ENCODE measurements around the gene BARHL1. TPM values are rescaled to one million over a fixed set of nuclear protein-coding genes. Genes with fewer than 3 reads are reported as not detected.

Gene BARHL1
- total RNA-seq, 1 experiment from 2014 or later, result not detected

DNA sequence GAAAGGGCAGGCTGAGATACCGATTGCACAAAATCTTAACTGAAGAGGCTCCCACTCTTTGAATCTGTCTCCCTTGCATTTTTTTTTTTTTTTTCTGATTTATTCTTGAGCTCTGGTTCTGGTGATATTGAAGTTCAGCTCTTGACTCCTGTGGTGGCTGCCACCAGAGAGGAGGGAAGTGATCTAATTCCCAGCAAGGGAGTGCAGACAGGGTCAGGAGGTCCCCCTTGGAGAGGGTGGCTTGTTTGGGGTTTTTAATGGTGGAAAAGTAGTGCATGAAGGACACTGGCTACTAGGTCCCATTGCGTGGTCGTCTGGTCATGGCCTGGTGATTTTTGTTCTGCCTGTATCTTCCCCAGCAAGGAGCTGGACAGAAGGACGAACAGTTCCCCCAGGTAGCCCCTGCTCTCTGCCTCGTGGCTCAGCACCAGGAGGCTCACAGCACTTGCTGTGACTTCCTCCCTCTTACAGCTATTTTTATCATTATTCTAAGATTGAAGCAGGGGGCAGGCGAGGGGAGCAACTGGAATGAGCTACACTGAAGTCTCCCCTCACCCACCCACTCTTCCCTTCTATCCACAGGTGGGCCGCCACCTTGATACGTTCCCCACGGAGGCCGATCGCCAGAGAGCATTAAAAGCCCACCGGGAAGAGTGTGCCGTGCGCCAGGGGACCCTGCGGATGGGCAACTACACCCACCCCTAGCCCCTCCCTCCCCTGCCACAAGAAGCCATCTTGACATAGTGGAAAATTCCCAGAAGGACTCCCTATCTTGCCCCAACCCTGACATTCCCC lies 10.4 kb upstream of the BARHL1 start:
- no peak for DNase-seq
- H3K27me3 ChIP-seq (ENCODE audit: control insufficient read depth, insufficient read depth, low read length), result peaks cover 16% of the 10 kb centered on the region
- no peak overlapping the region for H3K4me3 ChIP-seq (ENCODE audit: insufficient read depth, low read depth, low read length)
- H3K36me3 ChIP-seq (replicated peaks; ENCODE audit: control insufficient read depth, insufficient read depth, low read length), result no peaks in the 10 kb centered on the region

DNA sequence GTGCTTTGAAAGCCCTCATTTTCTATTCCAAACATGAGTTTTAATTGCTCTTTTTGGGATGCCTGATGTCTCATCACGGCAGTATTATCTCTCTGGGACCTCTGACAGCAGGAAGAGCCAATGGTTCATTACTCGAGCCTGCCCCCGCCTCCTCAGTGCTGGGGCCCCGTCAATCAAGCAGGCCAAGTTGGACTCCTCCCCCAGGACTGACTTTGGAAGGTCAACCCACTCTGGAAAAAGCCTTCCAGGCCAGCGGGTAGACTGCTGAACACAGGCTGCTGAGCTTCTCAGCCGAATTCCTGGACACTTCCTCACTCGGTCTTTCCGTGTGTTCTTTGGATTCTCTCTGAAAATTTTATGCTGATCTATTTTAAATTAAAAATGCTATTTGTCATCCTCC lies 9.5 kb upstream of the BARHL1 start:
- H3K27me3 ChIP-seq (ENCODE audit: control insufficient read depth, insufficient read depth, low read length), result peaks cover 25% of the 10 kb centered on the region
- no peaks in the 10 kb centered on the region for H3K36me3 ChIP-seq (replicated peaks; ENCODE audit: control insufficient read depth, insufficient read depth, low read length)
- DNase-seq, result peak; percentile 88
- no peak overlapping the region for H3K4me3 ChIP-seq (ENCODE audit: insufficient read depth, low read depth, low read length)

DNA sequence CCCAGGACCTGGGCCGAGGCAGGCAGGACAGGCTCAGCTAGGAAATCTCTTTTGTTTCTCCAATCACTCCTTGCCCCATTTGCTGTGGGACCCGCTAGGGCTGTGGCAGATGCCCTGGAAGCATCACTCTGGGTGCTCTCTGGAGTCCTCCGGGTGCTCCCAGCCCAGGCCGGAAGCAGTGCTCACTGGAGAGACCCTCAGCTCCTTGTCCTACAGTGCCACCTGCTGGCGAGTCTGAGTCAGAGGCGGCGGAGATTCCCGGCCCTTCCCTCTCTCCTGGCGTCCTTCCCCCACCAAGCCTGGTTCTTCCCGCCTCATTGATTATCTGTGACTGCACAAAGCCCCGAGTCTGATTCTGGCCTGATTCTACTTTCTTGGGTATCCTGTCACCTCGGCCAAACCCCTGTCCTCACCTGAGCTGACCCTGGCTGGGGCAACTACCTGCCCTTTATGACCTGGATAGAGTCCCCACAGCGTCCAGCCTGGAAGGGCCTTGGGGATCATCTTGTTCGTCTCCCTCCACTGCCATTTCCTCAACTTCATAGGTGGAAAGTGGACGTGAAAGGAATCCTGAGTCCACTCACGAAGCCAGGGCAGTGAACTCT lies 7.3 kb upstream of the BARHL1 start:
- H3K4me3 ChIP-seq (ENCODE audit: insufficient read depth, low read depth, low read length), result no peak overlapping the region
- H3K36me3 ChIP-seq (replicated peaks; ENCODE audit: control insufficient read depth, insufficient read depth, low read length), result no peaks in the 10 kb centered on the region
- peaks cover 47% of the 10 kb centered on the region for H3K27me3 ChIP-seq (ENCODE audit: control insufficient read depth, insufficient read depth, low read length)
- peak; percentile 93 for DNase-seq

DNA sequence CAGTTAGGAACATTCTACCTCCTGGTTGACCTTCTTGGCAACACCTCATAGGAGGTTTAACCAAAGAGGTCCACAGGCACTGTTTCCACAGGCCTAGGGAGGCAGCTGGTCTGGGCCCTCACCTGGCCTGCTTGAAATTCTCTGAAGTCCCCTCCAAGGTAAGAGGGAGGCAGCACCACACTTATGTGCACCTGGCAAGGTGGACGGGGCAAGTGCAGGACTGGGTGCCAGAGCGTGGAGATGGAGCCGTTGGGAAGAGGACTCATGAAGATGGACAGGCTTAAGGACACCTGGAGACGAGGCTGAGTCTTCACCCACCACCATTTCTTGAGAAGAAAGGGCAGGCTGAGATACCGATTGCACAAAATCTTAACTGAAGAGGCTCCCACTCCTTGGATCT lies 6.6 kb upstream of the BARHL1 start:
- no peak for DNase-seq
- H3K27me3 ChIP-seq (ENCODE audit: control insufficient read depth, insufficient read depth, low read length), result peaks cover 54% of the 10 kb centered on the region
- H3K4me3 ChIP-seq (ENCODE audit: insufficient read depth, low read depth, low read length), result no peak overlapping the region
- H3K36me3 ChIP-seq (replicated peaks; ENCODE audit: control insufficient read depth, insufficient read depth, low read length), result no peaks in the 10 kb centered on the region

DNA sequence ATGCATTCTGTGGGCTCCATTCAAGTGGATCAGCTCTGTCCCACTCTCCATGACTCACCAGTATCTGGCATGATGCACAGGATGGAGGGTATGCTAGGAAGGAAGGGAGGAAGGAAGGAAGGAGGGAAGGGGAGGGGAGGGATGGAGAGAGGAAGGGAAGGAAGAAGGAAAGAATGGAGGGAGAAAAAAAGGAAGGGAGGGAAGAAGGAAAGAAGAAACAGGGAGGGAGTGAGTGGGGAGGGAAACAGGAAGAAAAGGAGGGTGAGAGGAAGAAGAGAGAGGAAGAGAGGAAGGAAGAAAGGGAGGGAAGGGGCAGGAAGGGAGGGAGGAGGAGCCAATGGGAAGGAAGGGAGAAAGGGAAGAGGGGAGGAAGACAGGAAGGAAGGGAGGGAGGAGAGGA lies 5.3 kb upstream of the BARHL1 start:
- peaks cover 66% of the 10 kb centered on the region for H3K27me3 ChIP-seq (ENCODE audit: control insufficient read depth, insufficient read depth, low read length)

DNA sequence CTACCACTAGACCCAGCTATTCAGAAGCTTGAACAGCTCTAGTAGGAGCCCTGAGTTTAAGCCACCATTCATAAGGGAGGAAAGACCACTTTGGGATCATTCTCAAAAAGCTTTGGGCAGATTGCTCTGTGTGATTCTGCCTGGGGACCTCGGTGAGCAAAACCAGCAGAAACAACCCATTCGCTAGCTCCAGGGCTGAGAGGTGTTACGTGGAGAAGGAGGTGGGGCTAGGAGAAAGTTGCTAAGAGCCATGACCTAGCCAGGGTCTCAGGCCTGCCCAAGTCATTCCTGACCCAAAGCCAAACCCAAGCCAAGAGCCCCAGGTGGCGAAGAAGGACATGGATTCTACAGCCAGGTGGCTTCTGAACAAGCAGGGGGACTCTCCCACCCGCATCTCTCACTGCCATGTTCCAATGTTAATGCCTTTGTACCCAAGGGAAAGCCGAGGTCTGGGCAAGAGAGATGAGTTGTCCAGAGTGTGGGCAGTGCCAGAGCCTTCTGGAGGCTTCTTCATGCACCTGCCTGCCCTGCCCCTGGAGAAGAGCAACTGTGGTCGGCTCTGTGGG lies 4.0 kb upstream of the BARHL1 start:
- no peak for DNase-seq
- Histone ChIP-seq H3K4me3 (ENCODE audit: insufficient read depth, low read depth, low read length) (no peak overlapping the region), H3K27me3 (ENCODE audit: control insufficient read depth, insufficient read depth, low read length) (peaks cover 79% of the 10 kb centered on the region), H3K36me3 (replicated peaks; ENCODE audit: control insufficient read depth, insufficient read depth, low read length) (no peaks in the 10 kb centered on the region)

More for the DNA sequence above, 5.3 kb upstream of the BARHL1 start:
- Histone ChIP-seq H3K36me3 (replicated peaks; ENCODE audit: control insufficient read depth, insufficient read depth, low read length) (no peaks in the 10 kb centered on the region), H3K4me3 (ENCODE audit: insufficient read depth, low read depth, low read length) (no peak overlapping the region)
- DNase-seq, result no peak

DNA sequence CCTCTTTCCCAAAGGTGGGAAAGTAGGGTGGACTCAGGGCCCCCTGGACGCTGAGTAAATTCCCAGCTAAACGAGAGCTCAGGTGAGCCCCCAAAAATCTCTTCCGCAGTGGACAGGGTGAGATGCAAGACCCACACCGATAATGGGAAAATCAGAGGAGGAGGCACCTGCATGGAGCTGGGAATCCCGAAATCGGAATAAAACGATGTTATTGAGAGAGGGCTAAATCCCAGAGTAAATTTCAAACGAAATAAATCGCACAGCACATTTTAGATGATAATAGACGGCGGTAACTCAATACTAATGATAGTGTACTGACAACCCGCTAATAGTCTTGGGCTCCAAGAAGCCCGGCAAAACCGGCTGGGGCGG lies 3.0 kb upstream of the BARHL1 start:
- Histone ChIP-seq H3K27me3 (ENCODE audit: control insufficient read depth, insufficient read depth, low read length) (peaks cover 89% of the 10 kb centered on the region), H3K36me3 (replicated peaks; ENCODE audit: control insufficient read depth, insufficient read depth, low read length) (no peaks in the 10 kb centered on the region), H3K4me3 (ENCODE audit: insufficient read depth, low read depth, low read length) (no peak overlapping the region)
- DNase-seq, result no peak

DNA sequence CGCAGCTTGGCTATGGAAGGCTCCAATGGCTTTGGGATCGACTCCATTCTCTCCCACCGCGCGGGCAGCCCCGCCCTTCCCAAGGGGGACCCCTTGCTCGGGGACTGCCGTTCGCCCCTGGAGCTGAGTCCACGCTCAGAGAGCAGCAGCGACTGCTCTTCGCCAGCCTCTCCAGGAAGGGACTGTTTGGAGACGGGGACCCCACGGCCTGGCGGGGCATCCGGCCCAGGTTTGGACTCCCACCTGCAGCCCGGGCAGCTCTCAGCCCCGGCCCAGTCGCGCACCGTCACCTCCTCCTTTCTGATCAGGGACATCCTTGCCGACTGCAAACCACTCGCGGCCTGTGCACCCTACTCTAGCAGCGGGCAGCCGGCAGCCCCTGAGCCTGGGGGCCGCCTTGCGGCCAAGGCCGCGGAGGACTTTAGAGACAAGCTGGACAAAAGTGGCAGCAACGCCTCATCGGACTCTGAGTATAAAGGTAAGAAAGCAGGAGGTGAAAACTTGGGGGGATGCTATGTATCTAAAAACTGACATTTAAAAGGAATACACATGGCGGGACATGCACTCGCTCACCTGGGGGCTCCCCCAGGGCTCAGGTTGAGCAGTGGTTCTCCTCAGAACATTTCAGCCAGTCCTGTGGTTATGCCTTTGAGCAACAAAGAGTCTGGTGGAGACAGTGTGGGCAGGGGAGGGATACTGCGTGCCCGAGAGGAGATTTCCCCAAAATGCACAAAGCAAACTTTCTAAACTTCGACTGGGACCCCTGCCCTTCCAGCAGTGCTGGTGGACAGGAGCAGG lies 579 bp downstream of the BARHL1 start:
- H3K4me3 ChIP-seq (ENCODE audit: insufficient read depth, low read depth, low read length), result no peak overlapping the region

DNA sequence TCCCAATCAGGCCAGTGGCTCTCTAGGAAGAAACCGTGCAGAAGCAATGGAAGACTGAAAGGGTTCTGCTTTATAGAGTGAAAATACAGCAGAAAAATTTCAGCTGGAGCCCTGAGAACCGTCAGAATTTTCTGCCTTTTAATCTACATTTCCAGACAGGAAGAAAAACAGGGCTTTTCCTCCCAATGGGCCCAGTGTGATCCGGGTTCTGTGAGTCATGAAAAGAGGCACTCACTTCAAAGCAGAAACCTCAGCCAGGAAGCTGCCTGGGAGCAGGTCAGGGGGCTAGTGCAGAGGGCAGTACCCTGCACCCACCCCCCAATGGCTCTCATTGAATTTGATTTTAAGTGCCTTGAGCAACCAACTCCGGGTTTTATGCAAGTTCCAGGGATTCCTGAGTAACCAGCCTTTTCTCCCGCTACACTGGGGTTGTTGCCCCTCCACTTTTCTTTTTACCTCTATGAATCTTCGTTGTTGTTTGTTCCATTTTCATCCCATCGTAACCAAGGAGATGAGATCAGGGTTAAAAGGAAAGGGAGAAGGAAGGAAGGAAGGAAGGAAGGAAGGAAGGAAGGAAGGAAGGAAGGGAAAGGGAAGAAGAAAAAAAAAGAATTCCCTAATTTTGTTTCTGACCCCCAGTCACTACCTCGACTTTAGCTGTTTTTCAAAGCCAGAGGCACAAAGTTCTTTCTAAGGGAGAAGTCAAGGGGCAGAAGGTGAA lies 1.3 kb downstream of the BARHL1 start:
- Histone ChIP-seq H3K27me3 (ENCODE audit: control insufficient read depth, insufficient read depth, low read length) (peaks cover 99% of the 10 kb centered on the region), H3K4me3 (ENCODE audit: insufficient read depth, low read depth, low read length) (no peak overlapping the region), H3K36me3 (replicated peaks; ENCODE audit: control insufficient read depth, insufficient read depth, low read length) (no peaks in the 10 kb centered on the region)
- DNase-seq, result no peak

More for the DNA sequence above, 579 bp downstream of the BARHL1 start:
- DNase-seq, result peak; percentile 62
- H3K27me3 ChIP-seq (ENCODE audit: control insufficient read depth, insufficient read depth, low read length), result peaks cover 99% of the 10 kb centered on the region
- no peaks in the 10 kb centered on the region for H3K36me3 ChIP-seq (replicated peaks; ENCODE audit: control insufficient read depth, insufficient read depth, low read length)

DNA sequence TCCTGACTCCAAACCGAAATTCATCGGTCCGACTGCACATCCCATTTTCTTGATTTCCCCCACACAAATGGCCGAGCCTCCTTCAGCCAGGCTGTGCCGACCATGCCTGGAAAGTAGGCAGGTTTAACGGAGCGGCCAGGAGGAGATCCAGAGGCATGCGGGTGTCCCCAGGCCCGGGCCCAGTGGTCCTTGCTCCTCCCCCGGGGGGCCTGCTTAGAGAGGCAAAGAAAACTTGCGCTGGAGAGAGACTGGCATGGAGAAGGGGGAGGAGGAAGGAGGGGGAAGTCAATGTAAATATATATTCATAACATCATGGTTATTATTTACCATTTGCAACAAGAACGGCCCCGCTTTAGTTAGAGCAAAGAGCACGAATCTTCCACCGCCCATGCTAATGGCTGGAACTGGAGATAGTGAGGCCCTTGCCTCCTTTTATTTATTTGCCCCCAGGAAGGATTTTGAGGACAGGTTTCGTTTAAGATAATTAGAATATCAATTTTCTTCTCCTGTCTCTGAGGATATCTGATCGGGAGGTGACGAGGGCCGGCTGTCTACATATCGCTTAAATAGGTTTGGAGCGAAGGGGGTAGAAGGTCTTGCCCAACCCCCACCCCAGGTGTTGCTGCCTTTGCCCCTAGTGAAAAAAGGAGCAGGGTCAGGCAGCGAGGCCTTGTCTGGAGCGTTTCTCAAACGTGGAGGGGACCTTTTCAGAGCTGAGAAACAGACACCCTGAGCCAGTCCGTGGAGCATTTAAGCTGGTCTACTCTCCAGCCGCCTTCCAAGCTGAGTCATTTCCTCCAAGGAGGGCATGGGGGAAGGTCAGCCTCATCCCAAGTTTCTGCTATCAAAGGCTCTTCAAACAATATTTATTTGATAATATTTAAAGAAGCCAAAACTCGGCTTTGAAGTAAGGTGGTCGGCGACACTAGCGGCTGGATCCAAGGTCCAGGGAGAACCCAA lies 2.5 kb downstream of the BARHL1 start:
- H3K27me3 ChIP-seq (ENCODE audit: control insufficient read depth, insufficient read depth, low read length), result peaks cover 99% of the 10 kb centered on the region
- H3K4me3 ChIP-seq (ENCODE audit: insufficient read depth, low read depth, low read length), result no peak overlapping the region
- peak; percentile 74 for DNase-seq
- no peaks in the 10 kb centered on the region for H3K36me3 ChIP-seq (replicated peaks; ENCODE audit: control insufficient read depth, insufficient read depth, low read length)

DNA sequence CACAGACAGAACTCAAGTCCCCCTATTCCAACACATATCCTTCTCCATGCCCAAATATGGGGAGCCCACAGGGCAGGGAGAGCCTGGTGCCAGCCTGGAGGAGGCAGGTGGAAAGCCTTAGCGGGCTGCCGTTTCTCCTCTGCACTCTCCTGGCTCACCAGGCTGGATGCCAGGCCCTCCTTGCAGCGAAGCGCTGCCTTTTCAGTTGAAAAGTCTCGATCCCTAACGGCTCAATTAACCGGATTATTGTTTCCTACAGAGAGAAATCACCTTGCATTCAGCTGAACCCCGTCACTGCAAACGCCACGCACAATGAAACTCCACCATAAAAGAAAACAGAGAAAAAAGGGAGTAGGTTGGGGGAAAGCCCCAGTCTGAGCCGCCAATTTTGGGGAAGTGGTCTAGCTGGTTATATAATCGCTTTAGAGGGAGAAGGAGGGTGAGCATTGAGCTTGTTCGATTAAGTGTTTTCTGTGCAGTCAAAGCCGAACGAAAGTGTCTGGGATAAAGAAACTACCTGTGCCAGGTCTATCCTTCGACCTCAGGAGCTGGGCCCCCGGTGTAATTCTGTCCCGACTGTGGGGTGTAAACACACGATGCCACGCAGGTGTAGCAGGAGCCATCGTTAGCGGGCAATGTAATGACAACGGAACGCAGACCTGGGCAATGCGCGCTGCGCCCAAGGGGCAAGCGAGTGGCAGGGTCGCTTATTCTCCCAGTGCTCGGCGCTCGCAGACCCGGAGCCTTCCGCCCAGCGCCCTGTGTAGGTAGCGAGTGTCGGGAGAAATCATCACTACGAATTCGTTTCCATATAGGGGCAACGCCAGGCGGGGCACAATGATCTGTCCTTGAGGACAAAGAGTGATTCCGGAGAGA lies 3.8 kb downstream of the BARHL1 start:
- no peaks in the 10 kb centered on the region for H3K36me3 ChIP-seq (replicated peaks; ENCODE audit: control insufficient read depth, insufficient read depth, low read length)
- H3K27me3 ChIP-seq (ENCODE audit: control insufficient read depth, insufficient read depth, low read length), result peaks cover 98% of the 10 kb centered on the region
- DNase-seq, result peak; percentile 73
- H3K4me3 ChIP-seq (ENCODE audit: insufficient read depth, low read depth, low read length), result no peak overlapping the region

DNA sequence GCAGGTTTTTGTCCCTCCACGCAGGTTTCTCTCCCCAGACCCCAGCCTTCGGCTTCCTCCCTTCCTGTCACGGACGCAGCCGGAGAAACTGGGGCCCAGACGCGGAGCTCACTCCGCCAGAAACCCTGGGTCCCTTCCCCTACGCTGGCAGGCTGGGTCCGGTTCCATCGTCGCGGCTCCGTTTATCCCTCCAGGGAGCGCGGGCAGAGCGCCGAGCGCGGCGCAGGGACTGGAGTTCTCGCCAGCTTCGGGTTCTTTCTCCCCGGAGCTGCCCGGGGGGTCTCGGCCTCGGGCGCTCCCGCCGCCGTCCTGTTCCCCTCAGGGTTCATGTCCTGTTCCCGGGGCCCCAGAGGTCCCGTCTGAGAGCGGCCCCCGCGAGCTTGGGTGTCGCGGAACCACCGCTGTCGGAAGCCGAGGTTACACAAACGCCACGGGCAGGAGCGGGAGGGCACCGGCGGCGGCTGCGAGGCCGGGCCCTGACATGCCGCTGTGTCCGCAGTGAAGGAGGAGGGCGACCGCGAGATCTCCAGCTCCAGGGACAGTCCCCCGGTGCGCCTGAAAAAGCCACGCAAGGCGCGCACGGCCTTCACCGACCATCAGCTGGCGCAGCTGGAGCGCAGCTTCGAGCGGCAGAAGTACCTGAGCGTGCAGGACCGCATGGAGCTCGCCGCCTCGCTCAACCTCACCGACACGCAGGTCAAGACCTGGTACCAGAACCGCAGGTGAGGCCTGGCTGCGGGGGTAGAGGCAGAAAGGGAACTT lies 4.6 kb downstream of the BARHL1 start:
- peak; percentile 81 for DNase-seq
- peaks cover 96% of the 10 kb centered on the region for H3K27me3 ChIP-seq (ENCODE audit: control insufficient read depth, insufficient read depth, low read length)
- no peaks in the 10 kb centered on the region for H3K36me3 ChIP-seq (replicated peaks; ENCODE audit: control insufficient read depth, insufficient read depth, low read length)
- peak overlapping the region; percentile 4; the same call in 1 of the 2 replicates for H3K4me3 ChIP-seq (ENCODE audit: insufficient read depth, low read depth, low read length)
